Activated CD4-positive, alpha-beta T cell treated with anti-CD3 and anti-CD28 coated beads, Interleukin-2, amount 10 ng/mL, durations not matched to agents 7 days and 5 days (primary cell): Measurements from ENCODE around the gene C1QTNF5. TPM values are rescaled to one million over a fixed set of nuclear protein-coding genes. Genes with fewer than 3 reads are reported as not detected.

Experiments
- CTCF ChIA-PET: fragments of 350-600 bp; sonication (Branson Sonifier 250); formaldehyde crosslinking; loops from one replicate; lab custom pipeline; 2021; ENCODE audit warnings: antibody characterized with exemption; lab: Charles Lee
- POLR2A ChIA-PET: fragments of 350-600 bp; sonication (Branson Sonifier 250); formaldehyde crosslinking; loops from one replicate; lab custom pipeline; 2021; ENCODE audit warnings: antibody characterized with exemption; lab: Charles Lee
- DNase-seq: peaks from one replicate; pipeline ENCODE4 v3.0.0-alpha.2; 2020
- H3K27ac Mint-ChIP-seq: one replicate; pipeline ENCODE4 v1.8.0; 2021; ENCODE audit warnings: mild to moderate bottlenecking, moderate library complexity, mixed read lengths
- H3K27me3 Mint-ChIP-seq: one replicate; pipeline ENCODE4 v1.8.0; 2021; ENCODE audit warnings: mixed read lengths
- H3K36me3 Mint-ChIP-seq: one replicate; pipeline ENCODE4 v1.8.0; 2021; ENCODE audit warnings: low read depth, mixed read lengths
- H3K4me1 Mint-ChIP-seq: one replicate; pipeline ENCODE4 v1.8.0; 2021; ENCODE audit warnings: mixed read lengths
- H3K4me3 Mint-ChIP-seq: one replicate; pipeline ENCODE4 v1.8.0; 2021; ENCODE audit warnings: mild to moderate bottlenecking, moderate library complexity, mixed read lengths
- H3K9me3 Mint-ChIP-seq: one replicate; pipeline ENCODE4 v1.8.0; 2021; ENCODE audit warnings: mixed read lengths
- microRNA-seq: library from miRNA; unstranded; fragments of <30 nt; microRNA quantifications from one replicate; pipeline ENCODE4 v1.2.0, GENCODE V29; 2021; ENCODE audit warnings: borderline microRNAs expressed, borderline replicate concordance
- total RNA-seq, 2 experiments: library from RNA; stranded (reverse); gene quantifications; one replicate each; pipeline ENCODE4 v1.2.3, GENCODE V29; 2021

Gene C1QTNF5
- total RNA-seq, 2 experiments from 2014 or later, result not detected

GRCh38 chr11:119297938-119298337, 42.7 kb downstream of the C1QTNF5 start:
- Mint-ChIP-seq H3K4me1 (peaks cover 2% of the 10 kb centered on the region), H3K9me3 (no peaks in the 10 kb centered on the region), H3K36me3 (peaks cover 46% of the 10 kb centered on the region), H3K27me3 (no peaks in the 10 kb centered on the region), H3K4me3 (no peak overlapping the region), H3K27ac (no peak overlapping the region)
- CTCF ChIA-PET, result interaction anchor here (1.2 to 1.3 kb wide), 4 partner anchors 13 to 242 kb away, joined by 3 to 4 read pairs (median 3); no protein-coding TSS in a partner anchor
- POLR2A ChIA-PET, result no interaction called here
- DNase-seq, result no peak

GRCh38 chr11:119295178-119295577, 45.5 kb downstream of the C1QTNF5 start:
- CTCF ChIA-PET, result no interaction called here

GRCh38 chr11:119293461-119293860, 47.2 kb downstream of the C1QTNF5 start:
- ChIA-PET CTCF (interaction anchor here (1.3 kb wide), 1 partner anchor 9 kb away, joined by 4 read pairs; no protein-coding TSS in a partner anchor), POLR2A (no interaction called here)
- peaks cover 37% of the 10 kb centered on the region for H3K36me3 Mint-ChIP-seq
- H3K4me3 Mint-ChIP-seq, result no peak overlapping the region
- H3K27ac Mint-ChIP-seq, result no peak overlapping the region
- no peak for DNase-seq
- no peaks in the 10 kb centered on the region for H3K27me3 Mint-ChIP-seq
- H3K4me1 Mint-ChIP-seq, result no peaks in the 10 kb centered on the region
- peaks cover 3% of the 10 kb centered on the region for H3K9me3 Mint-ChIP-seq

More at GRCh38 chr11:119295178-119295577, 45.5 kb downstream of the C1QTNF5 start:
- no peak for DNase-seq
- Mint-ChIP-seq H3K36me3 (peaks cover 41% of the 10 kb centered on the region), H3K27me3 (no peaks in the 10 kb centered on the region), H3K9me3 (peaks cover 3% of the 10 kb centered on the region), H3K27ac (no peak overlapping the region), H3K4me1 (no peaks in the 10 kb centered on the region), H3K4me3 (no peak overlapping the region)
- POLR2A ChIA-PET, result no interaction called here

GRCh38 chr11:119290894-119291497, 49.7 kb downstream of the C1QTNF5 start:
- Mint-ChIP-seq H3K36me3 (peaks cover 34% of the 10 kb centered on the region), H3K27ac (no peak overlapping the region), H3K27me3 (no peaks in the 10 kb centered on the region), H3K4me3 (no peak overlapping the region), H3K9me3 (peaks cover 3% of the 10 kb centered on the region), H3K4me1 (no peaks in the 10 kb centered on the region)
- DNase-seq, result no peak
- POLR2A ChIA-PET, result no interaction called here
- CTCF ChIA-PET, result interaction anchor here (0.7 kb wide), 2 partner anchors 48 to 164 kb away, joined by 3 to 4 read pairs; no protein-coding TSS in a partner anchor

Small RNA genes lying within 50 kb of the gene (microRNA-seq; reads per million reads assigned to microRNA genes)
- not detected for gene MIR6756

Other genes with a start within 250 kb of the C1QTNF5 start
- gene DPAGT1, start 239.0 kb downstream of the C1QTNF5 start, total RNA-seq, result 10 to 100 TPM; 48.7 to 60.3 TPM
- 10 to 100 TPM; 28.4 to 30.0 TPM for gene C2CD2L, start 233.5 kb downstream of the C1QTNF5 start, total RNA-seq
- gene HINFP, start 219.3 kb downstream of the C1QTNF5 start, total RNA-seq, result 10 to 100 TPM; 47.6 to 48.0 TPM
- under 1 TPM in 1 of 2 experiments, not detected in 1; 0.15 TPM for gene ABCG4, start 191.8 kb downstream of the C1QTNF5 start, total RNA-seq
- gene NLRX1, start 172.2 kb downstream of the C1QTNF5 start, total RNA-seq, result 10 to 100 TPM; 24.2 to 28.5 TPM
- under 1 TPM; 0.57 to 0.58 TPM for gene NHERF4, start 155.4 kb downstream of the C1QTNF5 start, total RNA-seq
- 10 to 100 TPM; 45.1 to 53.9 TPM for gene CBL, start 134.5 kb downstream of the C1QTNF5 start, total RNA-seq
- 1 to 10 TPM; 1.0 to 1.4 TPM for gene MCAM, start 23.8 kb downstream of the C1QTNF5 start, total RNA-seq
- 10 to 100 TPM; 38.3 to 38.8 TPM for gene RNF26, start 6.4 kb downstream of the C1QTNF5 start, total RNA-seq
- gene MFRP, start 5.8 kb upstream of the C1QTNF5 start, total RNA-seq, result not detected
- gene USP2, start 40.8 kb upstream of the C1QTNF5 start, total RNA-seq, result under 1 TPM; 0.17 to 0.22 TPM
- gene THY1, start 82.3 kb upstream of the C1QTNF5 start, total RNA-seq, result under 1 TPM in 1 of 2 experiments, not detected in 1; 0.15 TPM